Calu3 (cell line): Measurements from ENCODE around the gene SNX30. TPM values are rescaled to one million over a fixed set of nuclear protein-coding genes. Genes with fewer than 3 reads are reported as not detected.

Source experiments
- BruUV-seq: library from RNA; stranded (reverse); fragments of 400-500 nt; replicated peaks from 2 replicates; lab custom pipeline; 2021; lab: Mats Ljungman, UMichigan
- CTCF ChIA-PET: fragments of 300-600 bp; sonication (Branson Sonifier 250); formaldehyde crosslinking; loops from one replicate; lab custom pipeline; 2022; ENCODE audit warnings: antibody characterized with exemption; lab: Charles Lee
- DNase-seq: peaks from one replicate; pipeline ENCODE4 v3.0.0; 2022
- H3K27ac Mint-ChIP-seq: one replicate; pipeline ENCODE4 v1.8.0; 2022; ENCODE audit warnings: mixed read lengths; ENCODE audit not compliant: unreplicated experiment
- H3K27me3 Mint-ChIP-seq: one replicate; pipeline ENCODE4 v1.8.0; 2022; ENCODE audit warnings: mixed read lengths; ENCODE audit not compliant: unreplicated experiment
- H3K36me3 Mint-ChIP-seq: one replicate; pipeline ENCODE4 v1.8.0; 2022; ENCODE audit warnings: mild to moderate bottlenecking, moderate library complexity, mixed read lengths; ENCODE audit not compliant: insufficient read depth, unreplicated experiment
- H3K4me1 Mint-ChIP-seq: one replicate; pipeline ENCODE4 v1.8.0; 2022; ENCODE audit warnings: mild to moderate bottlenecking, low read depth, mixed read lengths; ENCODE audit not compliant: unreplicated experiment
- H3K4me3 Mint-ChIP-seq: one replicate; pipeline ENCODE4 v1.8.0; 2022; ENCODE audit warnings: mild to moderate bottlenecking, low read depth, moderate library complexity, mixed read lengths; ENCODE audit not compliant: unreplicated experiment
- H3K9me3 Mint-ChIP-seq: one replicate; pipeline ENCODE4 v1.8.0; 2022; ENCODE audit warnings: low read depth, mixed read lengths; ENCODE audit not compliant: unreplicated experiment
- CTCF ChIP-seq: fragments of 200-600 bp; IDR thresholded peaks from one replicate; pipeline ENCODE4 v1.8.0; 2022; ENCODE audit warnings: antibody characterized with exemption; ENCODE audit not compliant: unreplicated experiment
- intact Hi-C: fragments of 100-400 bp; cut with micrococcal nuclease; formaldehyde crosslinking; loops from one replicate; pipeline ENCODE4 v1.10.0; 2022; ENCODE audit not compliant: unreplicated experiment
- total RNA-seq: library from RNA; stranded (reverse); gene quantifications from 2 replicates; pipeline ENCODE4 v1.2.3, GENCODE V29; 2022

The SNX30 gene
- total RNA-seq, 1 experiment from 2014 or later = 8.7 TPM

- Mint-ChIP-seq H3K27me3 (no peaks in the 10 kb centered on the region), H3K36me3 (peaks cover 4% of the 10 kb centered on the region), H3K9me3 (no peaks in the 10 kb centered on the region), H3K4me3 (no peak overlapping the region), H3K27ac (no peak overlapping the region), H3K4me1 (peaks cover 4% of the 10 kb centered on the region)
- BruUV-seq = no TSS peak
- DNase-seq = no peak
- intact Hi-C loops = no loop called here
- CTCF ChIA-PET = interaction anchor here (0.6 to 0.7 kb wide), 4 partner anchors 17 to 1321 kb away, joined by 3 to 4 read pairs (median 3); no protein-coding TSS in a partner anchor
- TF ChIP-seq CTCF = no peak
Measured at GRCh38 chr9:112762726-112763518, 12.4 kb downstream of the SNX30 start.

GRCh38 chr9:112764344-112764743 is 13.8 kb downstream of the SNX30 start:
- H3K9me3 Mint-ChIP-seq = no peaks in the 10 kb centered on the region
- no peaks in the 10 kb centered on the region for H3K4me1 Mint-ChIP-seq

GRCh38 chr9:112764837-112765236 is 14.3 kb downstream of the SNX30 start:
- no peak for TF ChIP-seq CTCF
- no peak for DNase-seq
- Mint-ChIP-seq H3K4me1 (no peaks in the 10 kb centered on the region), H3K36me3 (peaks cover 4% of the 10 kb centered on the region), H3K27me3 (no peaks in the 10 kb centered on the region), H3K27ac (no peak overlapping the region), H3K4me3 (no peak overlapping the region), H3K9me3 (no peaks in the 10 kb centered on the region)
- BruUV-seq = no TSS peak
- intact Hi-C loops = no loop called here
- CTCF ChIA-PET = no interaction called here

More at GRCh38 chr9:112764344-112764743, 13.8 kb downstream of the SNX30 start:
- no peak overlapping the region for H3K27ac Mint-ChIP-seq
- no peak overlapping the region for H3K4me3 Mint-ChIP-seq
- peaks cover 4% of the 10 kb centered on the region for H3K36me3 Mint-ChIP-seq
- no peak for DNase-seq
- no peak for TF ChIP-seq CTCF
- no peaks in the 10 kb centered on the region for H3K27me3 Mint-ChIP-seq
- intact Hi-C loops = no loop called here
- CTCF ChIA-PET = interaction anchor here (0.7 kb wide), 1 partner anchor 380 kb away, joined by 3 read pairs; no protein-coding TSS in a partner anchor
- BruUV-seq = no TSS peak

- Mint-ChIP-seq H3K4me3 (no peak overlapping the region), H3K9me3 (no peaks in the 10 kb centered on the region), H3K27ac (no peak overlapping the region), H3K27me3 (no peaks in the 10 kb centered on the region), H3K36me3 (peaks cover 4% of the 10 kb centered on the region), H3K4me1 (no peaks in the 10 kb centered on the region)
- no TSS peak for BruUV-seq
- intact Hi-C loops = no loop called here
- CTCF ChIA-PET = no interaction called here
- TF ChIP-seq CTCF = no peak
- no peak for DNase-seq
Measured at GRCh38 chr9:112765281-112765680, 14.7 kb downstream of the SNX30 start.
